ENCODE data around the gene SNRK. TPM values are rescaled to one million over a fixed set of nuclear protein-coding genes. Genes with fewer than 3 reads are reported as not detected.
A peak's percentile ranks its signal among the peaks of the same experiment; 100 is the strongest.

Gene SNRK
- total and polyA plus RNA-seq, 9 of the 15 experiments (the other 6 are each of a cell fraction or from before 2014, with no cell fraction given) = 1.7 to 12.3 (median 7.3) TPM

DNA sequence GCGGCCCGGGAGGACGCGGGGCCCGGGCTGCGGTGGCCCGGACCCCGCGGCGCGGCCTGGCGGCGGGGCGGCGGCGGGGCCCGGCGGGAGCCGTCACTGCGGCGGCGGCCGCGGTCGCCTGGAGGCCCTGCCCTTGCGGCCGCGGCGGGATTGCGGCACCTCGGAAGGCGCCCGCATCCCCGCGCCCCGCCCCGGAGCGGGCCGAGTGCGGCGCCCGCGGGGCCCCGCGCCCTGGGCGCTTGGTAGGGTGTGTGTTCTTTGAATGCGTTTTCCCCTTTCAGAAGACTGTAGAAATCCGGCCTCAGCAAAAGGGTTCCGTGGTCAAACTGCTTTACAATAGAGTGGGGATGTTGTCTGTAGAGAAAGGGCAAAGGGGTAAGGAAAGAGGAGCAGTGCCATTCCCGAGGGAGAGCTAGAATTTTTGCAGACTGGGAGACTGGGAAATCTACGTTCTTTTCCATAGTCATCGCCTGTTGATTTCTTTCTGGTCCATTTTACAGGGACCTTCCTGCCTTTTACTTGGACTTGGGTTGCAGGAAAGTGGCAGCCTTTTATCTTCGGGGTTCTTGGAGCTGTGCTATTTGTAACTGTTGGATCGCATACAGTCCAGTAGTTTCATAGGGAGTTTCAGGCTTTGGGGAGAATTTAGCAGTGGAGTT lies 630 bp downstream of the SNRK start:
- H3K9me1 ChIP-seq (ENCODE audit: control insufficient read depth, insufficient read depth, low read length) = no peaks in the 10 kb centered on the region
- no peaks in the 10 kb centered on the region for H3K27me3 ChIP-seq (ENCODE audit: control insufficient read depth in 2 of 2, insufficient read depth in 2 of 2, low read length in 2 of 2)
- peak overlapping the region; percentile 68 for H3K4me3 ChIP-seq
- no TSS peak for BruUV-seq (replicated peaks)
- peak overlapping the region; percentile 59 to 95 for H3K9ac ChIP-seq (ENCODE audit: insufficient read depth in 1 of 2, low read depth in 2 of 2, low read length in 2 of 2)
- H4K20me1 ChIP-seq (replicated peaks; ENCODE audit: control insufficient read depth, insufficient read depth, low read length) = peaks cover 7% of the 10 kb centered on the region
- ATAC-seq (peak; percentile 78), DNase-seq (ENCODE audit: extremely low read depth in 1 of 4, low spot score in 3 of 4) (peak in 2 of 4 experiments; percentile 51 to 76), FAIRE-seq (peak; percentile 57)
- intact Hi-C loops (cut with micrococcal nuclease) (no loop called here), in situ Hi-C loops (cut with MboI) (no loop called here)
- H3K36me3 ChIP-seq (ENCODE audit: control insufficient read depth, insufficient read depth, low read length) = peaks cover 8% of the 10 kb centered on the region; the same call in 1 of the 3 replicates
- H3K27ac ChIP-seq (ENCODE audit: extremely low read depth, low read depth, low read length) = no peak overlapping the region
- peak overlapping the region; percentile 80 for H3K4me2 ChIP-seq (ENCODE audit: insufficient read depth, low read length)
- POLR2A ChIA-PET = interaction anchor here (0.7 to 1.7 kb wide), 4 partner anchors 10 to 48 kb away, joined by 3 to 10 read pairs (median 4); no protein-coding TSS in a partner anchor
- H2AFZ ChIP-seq (ENCODE audit: low read depth, low read length) = peak overlapping the region; percentile 71
- peaks cover 12% of the 10 kb centered on the region in 2 experiments; a peak in 4 of 5 replicates for H3K4me1 ChIP-seq (replicated peaks in 1 of 2; ENCODE audit: control insufficient read depth in 2 of 2, insufficient read depth in 2 of 2, low read length in 2 of 2)
- H3K79me2 ChIP-seq (ENCODE audit: control insufficient read depth, insufficient read depth, low read length) = peaks cover 36% of the 10 kb centered on the region
- CTCF ChIA-PET (ENCODE audit: low intra/inter-chr PET ratio) = no interaction called here
- no peaks in the 10 kb centered on the region for H3K9me3 ChIP-seq (replicated peaks; ENCODE audit: control insufficient read depth, insufficient read depth, low read depth, low read length)
- WGBS (ENCODE audit: insufficient coverage, low coverage, missing lambda C conversion rate) = 0% methylated on average over 39 of the region's 54 CpGs
- no peak for TF ChIP-seq MTA3 (IDR thresholded peaks at IDR 0.05; ENCODE audit: borderline replicate concordance)
- peak in 1 of 2 experiments; percentile 13; a peak in 1 of 4 replicates for TF ChIP-seq UBTF (IDR thresholded peaks at IDR 0.05; ENCODE audit: borderline replicate concordance in 1 of 2, low read depth in 2 of 2, low read length in 2 of 2)
- TF ChIP-seq SMAD1 (IDR thresholded peaks at IDR 0.05; ENCODE audit: low read depth, low read length, partially characterized antibody) = no peak
- TF ChIP-seq ZNF551 (CRISPR knock-in tag; IDR thresholded peaks at IDR 0.05) = no peak
- TF ChIP-seq ZBTB40 (IDR thresholded peaks at IDR 0.05) = 0 out of 2 replicates have a peak, but pooled peaks have one; percentile 28
- TF ChIP-seq ZBTB40 (CRISPR knock-in tag; IDR thresholded peaks at IDR 0.05) = no peak

Data from K562 (cell line).